ENCODE measurements around the gene CAPN13.

DNA sequence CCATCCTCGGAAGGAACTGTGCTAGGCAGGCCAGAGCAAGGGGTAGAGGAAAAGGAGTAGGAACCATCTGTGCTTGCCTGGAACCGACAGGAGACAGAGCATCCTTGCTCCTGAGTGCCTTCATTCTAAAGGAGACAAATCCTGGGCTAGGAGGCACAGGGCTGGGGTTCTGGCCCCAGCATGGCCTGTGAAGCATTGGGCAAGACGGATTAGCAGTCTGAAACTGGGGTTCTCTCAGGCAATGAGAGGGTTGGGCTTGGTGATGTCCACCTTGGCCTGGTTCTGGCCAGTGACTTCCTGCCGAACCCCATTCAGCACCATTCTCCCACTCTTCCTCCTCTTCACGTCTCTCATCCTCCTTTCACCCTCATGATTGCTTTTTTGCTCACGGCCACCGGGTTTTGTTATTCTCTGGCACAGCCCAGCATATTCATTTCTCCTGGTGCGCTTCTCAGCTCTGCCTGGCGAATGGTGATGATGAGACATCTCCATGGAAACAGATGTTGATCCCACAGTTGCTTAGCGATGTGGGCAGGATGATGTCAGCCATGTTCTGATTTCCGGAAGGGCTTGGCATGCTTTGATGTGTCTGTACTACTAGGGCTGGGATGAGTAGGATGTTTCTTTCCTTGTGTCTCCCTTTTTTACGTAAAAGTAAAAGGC lies 127.7 kb downstream of the CAPN13 start:
- TF ChIP-seq, protein P1, sequence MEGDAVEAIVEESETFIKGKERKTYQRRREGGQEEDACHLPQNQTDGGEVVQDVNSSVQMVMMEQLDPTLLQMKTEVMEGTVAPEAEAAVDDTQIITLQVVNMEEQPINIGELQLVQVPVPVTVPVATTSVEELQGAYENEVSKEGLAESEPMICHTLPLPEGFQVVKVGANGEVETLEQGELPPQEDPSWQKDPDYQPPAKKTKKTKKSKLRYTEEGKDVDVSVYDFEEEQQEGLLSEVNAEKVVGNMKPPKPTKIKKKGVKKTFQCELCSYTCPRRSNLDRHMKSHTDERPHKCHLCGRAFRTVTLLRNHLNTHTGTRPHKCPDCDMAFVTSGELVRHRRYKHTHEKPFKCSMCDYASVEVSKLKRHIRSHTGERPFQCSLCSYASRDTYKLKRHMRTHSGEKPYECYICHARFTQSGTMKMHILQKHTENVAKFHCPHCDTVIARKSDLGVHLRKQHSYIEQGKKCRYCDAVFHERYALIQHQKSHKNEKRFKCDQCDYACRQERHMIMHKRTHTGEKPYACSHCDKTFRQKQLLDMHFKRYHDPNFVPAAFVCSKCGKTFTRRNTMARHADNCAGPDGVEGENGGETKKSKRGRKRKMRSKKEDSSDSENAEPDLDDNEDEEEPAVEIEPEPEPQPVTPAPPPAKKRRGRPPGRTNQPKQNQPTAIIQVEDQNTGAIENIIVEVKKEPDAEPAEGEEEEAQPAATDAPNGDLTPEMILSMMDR (optimal IDR thresholded peaks at IDR 0.05 in 1 of 3, IDR thresholded peaks at IDR 0.05 in 1 of 3, conservative IDR thresholded peaks at IDR 0.05 in 1 of 3; ENCODE audit: extremely low read depth in 1 of 3, insufficient read depth in 2 of 3, low read length in 3 of 3) = no peak
- no peak for TF ChIP-seq EZH2 (IDR thresholded peaks at IDR 0.05; ENCODE audit: low read length)

Data from keratinocyte (primary cell).